HG03196 (cell line): Measurements from ENCODE around the gene RHOB.
A peak's percentile ranks its signal among the peaks of the same experiment; 100 is the strongest.
"Not testable (repeated sequence)": the region's sequence is repeated elsewhere in the genome, so short reads cannot be mapped to it uniquely, and the experiment has no call there.

Experiments
- ATAC-seq: cut with Tn5 transposase; IDR thresholded peaks from one replicate; pipeline ENCODE4 v1.9.1; 2021; ENCODE audit not compliant: unreplicated experiment

RHOB gene

DNA sequence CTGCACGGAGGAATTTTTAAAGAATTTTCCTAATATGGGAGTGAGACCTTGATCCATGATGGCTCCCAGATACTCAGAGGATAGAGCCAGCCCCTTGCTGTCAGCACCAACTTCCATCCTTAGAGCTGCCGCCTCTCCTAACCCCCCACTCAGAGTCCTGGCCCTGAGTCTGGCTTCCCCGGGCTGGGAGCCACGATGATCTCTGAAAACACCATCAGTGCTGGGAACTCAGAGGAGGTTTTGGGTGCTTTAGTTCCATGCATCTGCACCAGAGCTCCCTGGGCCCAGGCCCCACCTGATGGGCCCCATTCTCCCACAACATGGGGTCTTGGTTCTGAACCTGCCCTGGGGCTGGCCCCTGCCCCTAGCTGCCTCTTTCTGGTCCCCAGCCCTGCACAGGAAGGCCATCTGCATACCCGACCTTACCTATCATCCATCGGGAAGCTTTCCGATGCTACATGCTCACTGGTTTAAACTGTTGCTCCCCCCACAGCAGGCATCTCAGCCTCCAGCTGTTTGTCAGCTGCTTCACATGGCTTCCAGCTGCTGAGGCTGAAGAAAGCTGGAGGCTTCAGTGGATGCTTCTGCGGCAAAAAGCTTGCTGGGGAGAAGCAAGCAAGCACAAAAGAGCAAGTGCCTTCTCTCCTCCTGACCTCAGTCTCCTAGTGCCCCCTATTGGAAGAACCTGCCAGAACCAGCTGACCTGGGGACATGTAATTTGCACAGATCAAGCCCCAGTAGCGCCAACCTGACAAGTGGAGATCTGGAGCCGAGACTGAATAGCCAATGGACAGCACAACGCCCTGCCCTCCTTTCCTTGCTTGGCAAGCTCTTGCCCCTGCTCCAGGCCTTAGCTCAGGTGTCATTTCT, 24.2 kb upstream of the RHOB start:
- ATAC-seq, result no peak

DNA sequence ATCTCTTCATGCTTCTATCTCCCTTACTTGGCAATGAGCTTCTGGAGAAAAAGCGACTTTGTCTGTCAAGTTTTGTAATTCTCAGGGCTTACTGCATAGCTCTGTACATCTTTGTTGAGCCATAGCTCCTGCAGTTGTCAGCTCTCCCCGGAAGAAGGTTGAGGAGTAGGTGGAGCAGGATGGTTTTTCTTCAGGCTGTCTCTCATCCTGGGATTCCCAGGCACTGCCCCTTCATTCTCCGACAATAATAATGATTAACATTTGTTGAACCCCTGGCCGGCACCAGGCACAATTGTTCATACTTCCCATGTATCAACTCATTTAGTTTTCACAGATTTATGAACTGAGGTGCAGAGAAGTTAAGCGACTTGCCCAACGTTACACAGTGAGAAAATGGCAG, 23.5 kb upstream of the RHOB start:
- no peak for ATAC-seq

DNA sequence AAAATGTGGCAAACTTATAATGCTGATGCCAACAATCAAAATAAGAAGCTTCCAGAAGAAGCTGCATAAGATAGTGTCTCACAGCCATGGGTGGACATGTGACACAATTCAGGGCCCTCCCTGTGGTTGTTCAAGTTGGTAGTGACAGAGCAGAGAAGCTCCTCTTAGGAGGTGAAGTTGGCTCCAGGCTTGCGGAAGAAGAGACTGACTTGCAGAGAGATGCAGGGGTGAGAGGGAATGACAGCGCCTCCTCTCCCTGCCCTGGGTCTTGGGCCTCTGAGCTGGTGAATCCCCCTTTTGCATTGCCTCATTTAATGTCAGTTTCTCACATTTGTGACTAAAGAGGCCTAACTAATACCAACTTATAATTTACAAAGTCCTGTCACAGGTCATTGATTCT, 23.0 kb upstream of the RHOB start:
- no peak for ATAC-seq

DNA sequence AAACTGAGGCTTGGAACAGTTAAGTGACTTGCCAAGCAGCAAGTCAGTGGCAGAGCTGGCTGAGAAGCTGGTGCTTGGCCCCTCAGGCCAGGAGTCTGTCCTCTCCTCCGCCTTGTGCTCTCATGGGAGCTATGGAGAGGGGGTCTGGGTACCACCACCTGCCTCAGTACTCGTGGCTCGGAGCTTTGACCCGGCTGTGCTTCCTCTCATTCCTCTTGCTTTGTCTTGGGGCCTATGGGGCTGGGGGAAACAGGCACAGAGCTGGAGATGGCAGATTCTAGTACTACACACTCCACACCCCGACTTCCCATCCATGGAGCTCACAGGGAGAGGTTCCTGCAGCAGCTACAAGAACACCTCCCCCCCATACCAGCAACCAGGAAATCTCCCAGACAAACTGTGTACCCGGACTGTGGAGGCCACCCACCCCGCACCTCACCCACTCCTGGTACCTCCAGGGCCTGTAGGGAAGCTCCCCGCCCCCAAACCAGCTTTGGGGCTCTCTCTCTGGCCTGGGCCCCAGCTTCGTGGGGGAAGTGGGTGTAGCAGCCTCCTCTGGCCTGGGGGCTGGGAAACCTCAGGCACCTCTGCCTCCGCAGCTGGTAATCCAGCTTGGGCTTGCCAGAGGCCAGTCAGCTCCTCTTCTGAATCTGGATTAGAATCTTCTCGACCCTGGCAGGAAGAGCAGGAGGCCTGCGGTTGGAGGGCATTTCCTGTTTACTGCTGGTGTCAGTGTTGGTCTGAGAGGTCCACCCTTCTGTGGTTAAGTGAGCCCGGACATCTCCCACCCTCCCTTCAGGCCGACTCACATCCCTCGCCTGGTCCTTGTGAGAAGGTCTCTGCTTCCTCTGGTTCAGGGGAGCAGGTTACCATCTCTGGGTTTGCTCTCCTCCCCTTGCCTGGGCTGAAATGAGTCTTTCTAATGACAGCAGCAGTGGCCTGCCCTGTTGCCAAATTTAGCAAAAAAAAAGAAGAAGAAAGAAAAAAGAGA, 22.3 kb upstream of the RHOB start:
- peak; percentile 75 for ATAC-seq

DNA sequence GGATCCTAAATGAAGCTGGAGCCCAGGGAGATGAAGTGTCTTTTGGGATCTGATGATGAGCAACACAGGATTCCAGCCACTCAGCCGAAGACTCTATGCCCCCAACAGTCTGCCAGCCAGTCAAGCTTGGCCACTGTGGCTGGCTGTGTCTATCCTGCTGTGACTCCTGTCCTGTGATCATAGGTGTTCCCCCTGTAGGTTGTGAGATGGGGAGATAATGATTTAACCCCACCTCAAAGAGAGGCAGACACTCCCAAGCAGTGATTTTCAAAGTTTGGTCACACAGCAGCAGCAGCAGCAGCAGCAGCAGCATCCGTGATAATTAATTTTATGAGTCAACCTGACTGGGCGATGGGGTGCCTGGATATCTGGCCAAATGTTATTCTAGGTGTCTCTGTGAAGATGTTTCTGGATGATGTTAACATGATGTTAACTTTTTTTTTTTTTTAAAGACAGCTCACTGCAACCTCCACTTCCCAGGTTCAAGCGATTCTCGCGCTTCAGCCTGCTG, 21.4 kb upstream of the RHOB start:
- ATAC-seq, result peak; percentile 38

DNA sequence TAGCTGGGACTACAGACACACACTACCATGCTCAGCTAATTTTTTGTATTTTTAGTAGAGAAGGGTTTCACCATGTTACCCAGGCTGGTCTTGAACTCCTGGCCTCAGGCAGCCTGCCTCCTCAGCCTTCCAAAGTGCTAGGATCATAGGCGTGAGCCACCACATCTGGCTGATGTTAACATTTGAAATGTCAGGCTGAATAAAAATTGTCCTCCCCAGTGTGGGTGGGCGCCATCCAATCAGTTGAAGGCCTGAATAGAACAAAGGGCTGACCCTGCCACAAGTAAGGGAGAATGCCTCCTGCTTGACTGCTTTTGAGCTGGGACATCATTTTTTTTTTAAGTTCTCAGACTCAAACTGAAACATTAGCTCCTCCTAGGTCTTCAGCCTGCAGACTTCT, 21.0 kb upstream of the RHOB start:
- ATAC-seq, result no peak

DNA sequence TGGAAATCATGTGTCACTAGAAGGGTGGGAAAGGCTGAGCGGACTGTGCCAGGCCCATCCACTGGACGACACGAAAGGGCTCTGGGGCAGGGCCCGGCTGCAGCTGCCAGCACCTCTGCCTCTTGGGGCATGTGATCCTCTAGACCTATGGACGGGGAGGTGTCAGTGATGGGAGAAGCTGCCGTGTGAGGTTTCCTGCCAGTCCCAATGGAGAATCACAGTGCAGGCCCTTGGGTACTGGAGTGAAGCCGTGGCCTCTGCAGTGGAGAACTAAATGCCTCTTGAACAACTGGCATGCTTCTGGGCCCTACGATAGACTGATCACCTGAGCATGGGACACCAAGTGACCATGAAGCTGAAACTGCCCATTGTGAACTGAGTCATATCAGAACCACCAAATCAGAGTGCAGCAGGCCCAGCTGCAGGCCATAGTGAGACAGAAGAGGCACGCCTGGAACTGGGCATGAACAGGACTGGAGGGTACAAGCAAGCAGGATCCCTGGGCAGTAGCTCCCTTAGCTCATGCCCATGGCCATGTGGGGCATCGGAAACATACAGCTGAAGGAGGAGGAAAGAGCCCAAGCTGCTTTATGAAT, 18.8 kb upstream of the RHOB start:
- no peak for ATAC-seq

DNA sequence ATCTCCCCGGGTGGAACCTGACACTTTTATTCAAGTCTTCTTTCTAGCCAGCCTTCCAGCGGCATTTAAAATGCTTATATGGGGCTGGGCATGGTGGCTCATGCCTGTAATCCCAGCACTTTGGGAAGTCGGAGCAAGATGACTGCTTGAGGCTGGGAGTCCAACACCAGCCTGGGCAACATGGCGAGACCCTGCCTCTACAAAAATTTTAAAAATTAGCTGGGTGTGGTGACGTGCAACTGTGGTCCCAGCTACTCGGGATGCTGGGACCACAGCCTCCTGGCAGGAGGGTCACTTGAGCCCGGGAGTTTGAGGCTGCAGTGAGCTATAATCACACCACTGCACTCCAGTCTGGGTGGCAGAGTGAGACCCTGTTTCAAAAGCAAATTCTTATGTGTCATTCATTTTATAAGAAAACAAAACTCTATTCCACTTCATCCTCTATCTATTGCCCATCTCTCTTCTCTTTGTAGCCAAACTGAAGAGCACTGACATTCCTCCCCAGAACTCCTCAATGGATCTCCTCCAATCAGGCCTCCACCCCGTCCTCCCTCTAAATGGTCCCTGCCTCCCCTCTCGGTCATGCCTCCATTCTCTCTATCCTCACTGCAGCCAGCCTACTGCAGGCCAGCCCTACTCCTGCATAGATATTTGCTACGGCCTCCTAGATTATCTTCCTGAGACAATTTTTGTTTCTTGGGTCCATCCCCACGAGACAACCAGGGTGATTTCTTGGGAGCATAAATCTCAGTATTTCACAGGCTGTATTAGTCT, 18.0 kb upstream of the RHOB start:
- no peak for ATAC-seq

DNA sequence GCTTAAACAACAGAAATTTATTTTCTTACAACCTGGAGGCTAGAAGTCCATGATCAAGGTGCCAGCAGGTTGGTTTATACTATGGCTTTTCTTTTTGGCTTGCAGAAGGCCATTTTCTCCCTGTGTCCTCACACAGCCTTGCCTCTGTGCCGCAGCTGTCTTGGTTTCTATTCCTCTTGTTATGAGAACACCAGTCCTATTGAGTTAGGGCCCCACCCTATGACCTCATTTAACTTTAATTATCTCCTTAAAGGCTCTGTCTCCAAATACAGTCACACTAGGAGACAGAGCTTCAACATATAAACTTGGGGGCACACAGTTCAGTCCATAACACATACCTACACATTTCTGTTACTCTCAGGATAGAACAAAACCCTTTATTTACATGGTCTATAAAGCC, 17.3 kb upstream of the RHOB start:
- ATAC-seq, result peak; percentile 57

DNA sequence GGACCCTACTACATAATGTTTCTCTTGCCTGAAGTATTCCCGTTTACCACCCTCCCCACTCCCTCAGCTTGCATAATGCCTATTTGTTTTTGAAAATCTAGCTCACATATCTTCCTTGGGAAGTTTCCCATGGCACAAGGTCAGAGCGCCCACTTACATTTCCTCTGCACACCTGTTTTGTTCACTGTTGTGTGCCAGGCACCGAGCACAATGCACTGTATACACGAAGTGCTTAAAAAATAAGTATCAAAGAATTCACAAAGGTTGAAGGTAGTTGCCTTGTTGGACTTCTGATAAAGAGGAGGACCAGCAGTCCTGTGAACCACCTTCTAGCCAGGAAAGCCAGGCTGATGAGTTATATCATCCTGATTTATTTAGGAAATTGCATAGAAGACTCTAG, 16.8 kb upstream of the RHOB start:
- ATAC-seq, result no peak

DNA sequence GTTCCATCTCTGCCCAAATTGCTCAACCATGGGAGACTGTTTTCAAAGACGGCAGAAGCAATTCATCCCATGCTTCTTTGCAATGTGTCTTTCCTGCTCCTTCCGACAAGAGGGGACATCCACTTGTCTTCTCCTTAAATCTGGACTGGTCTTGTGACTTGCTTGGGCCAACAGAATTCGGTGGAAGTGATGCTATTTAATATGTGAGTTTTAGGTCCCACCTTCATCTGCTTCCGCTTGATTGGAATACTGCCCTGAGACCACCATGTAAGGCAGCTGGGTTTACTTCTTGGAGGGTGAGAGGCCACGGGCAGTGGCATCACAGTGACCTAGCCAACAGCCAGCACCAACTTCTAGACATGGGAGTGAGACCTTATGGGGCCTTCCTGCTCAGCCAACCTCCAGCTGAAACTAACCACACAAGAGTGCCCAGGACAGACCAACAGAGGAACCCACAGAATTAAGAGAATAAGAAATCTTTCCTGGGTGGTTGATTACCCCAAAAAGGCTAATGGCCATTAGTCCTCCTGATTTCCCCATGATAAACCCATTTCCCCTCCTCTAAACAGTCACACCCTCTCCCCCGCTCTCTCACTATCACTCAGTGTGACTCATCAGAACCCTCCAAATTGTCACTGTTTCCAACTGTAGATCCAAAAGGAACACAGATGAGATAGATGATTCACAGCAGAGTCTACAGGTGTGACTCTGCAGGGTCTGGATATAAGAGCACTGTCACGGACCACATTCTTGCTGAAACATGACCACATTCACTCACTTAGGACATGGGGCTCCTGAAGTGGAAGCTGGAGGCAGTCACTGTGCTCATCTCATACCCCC, 16.2 kb upstream of the RHOB start:
- ATAC-seq, result no peak

DNA sequence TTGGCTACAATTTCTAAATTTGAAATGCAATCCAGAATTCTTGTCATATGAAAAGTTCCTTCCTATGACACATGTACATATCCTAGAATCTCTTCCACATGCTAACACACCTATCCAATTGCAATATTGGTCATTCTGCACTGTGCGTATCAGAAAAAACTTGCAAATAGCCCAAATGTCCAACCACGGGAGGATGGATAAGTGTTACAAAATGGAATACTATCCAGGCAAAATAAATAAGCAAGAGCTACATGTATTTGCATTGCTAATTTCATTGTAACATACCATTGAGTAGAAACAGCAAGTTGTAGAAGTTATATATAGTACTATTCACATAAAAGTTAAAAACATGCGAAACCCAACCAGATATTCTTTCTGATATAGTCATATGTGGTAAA, 15.6 kb upstream of the RHOB start:
- ATAC-seq, result no peak

DNA sequence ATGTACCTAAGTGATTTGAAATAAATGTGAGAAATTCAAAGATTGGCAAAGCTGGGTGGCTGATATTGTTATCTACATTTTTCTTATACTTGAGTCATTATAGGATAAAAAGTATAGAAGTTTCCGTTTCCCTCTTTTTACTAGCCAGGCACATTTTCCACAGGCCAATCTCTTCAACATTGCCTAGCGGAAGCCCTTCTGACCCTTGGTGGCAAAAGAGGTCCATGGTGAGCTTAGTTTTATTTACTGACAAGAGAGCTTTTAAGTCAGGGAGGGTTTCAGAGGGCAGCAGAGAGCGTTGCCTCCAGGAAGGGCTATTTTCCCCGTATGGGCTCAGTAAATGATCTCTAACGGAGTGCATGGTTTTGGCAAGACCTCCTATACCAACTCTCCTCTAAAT, 15.1 kb upstream of the RHOB start:
- ATAC-seq, result no peak

DNA sequence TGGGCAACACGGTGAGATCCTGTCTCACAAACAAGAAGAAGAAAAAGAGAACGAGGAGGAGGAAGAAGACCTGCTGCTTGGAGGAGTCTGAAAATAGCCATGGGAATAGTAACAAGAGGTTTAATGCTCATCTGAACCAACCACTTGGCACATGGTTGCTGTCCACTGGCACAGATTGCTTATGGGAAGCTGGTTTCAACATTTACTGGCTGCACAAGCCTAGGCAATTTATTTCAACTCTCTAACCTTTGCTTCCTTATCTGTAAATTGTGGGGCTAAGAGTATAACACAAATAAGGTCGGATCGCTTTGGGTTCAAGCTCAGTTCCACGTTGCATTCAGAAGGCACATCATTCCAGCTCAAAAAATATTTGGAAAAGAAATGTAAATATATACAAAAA, 14.2 kb upstream of the RHOB start:
- no peak for ATAC-seq

DNA sequence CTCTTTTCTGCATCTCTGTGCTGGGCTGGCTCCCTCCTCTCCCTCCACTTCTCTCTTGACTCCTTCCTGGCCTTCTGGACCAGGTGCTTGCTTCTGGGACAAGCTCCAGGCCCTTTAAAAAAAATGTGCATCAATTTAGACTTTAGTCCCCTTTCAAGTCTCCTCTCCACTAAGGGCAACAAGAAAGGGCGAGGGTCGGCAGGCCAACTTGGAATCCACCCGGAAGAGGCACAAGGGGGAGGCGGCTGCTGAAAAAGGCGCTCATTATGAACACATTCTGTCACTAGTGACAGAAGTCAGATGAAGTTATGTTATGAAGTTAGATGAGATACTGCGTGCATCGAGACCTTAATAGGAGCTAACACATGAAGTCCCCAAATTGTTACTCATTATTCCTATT, 13.6 kb upstream of the RHOB start:
- no peak for ATAC-seq

DNA sequence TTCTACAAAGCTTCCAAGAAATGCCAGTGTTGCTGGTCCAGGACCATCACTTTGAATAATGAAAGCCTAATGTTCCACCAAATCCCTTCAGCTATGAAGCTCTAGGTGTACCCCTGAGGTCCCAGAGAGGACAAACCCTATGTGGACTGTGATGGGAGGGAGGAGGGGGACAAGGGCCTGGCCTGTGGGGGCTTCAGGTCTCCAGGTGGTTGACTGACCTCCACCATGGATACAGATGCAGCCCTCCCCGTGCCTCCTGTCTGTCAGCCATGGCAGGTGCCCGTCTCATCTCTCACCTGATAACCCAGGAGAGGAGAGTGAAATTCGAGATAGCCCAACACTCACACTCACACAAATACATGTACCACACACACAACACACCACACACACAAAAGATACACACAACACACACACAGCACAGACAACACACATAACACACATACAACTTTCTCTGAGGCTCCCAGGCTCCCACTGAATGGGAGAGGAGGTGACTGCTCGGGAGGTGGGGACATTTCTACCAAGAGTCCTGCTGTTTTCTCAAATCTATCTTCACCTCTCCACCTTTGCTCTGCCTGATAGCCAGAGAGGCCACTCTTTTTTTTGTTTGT, 12.8 kb upstream of the RHOB start:
- no peak for ATAC-seq

DNA sequence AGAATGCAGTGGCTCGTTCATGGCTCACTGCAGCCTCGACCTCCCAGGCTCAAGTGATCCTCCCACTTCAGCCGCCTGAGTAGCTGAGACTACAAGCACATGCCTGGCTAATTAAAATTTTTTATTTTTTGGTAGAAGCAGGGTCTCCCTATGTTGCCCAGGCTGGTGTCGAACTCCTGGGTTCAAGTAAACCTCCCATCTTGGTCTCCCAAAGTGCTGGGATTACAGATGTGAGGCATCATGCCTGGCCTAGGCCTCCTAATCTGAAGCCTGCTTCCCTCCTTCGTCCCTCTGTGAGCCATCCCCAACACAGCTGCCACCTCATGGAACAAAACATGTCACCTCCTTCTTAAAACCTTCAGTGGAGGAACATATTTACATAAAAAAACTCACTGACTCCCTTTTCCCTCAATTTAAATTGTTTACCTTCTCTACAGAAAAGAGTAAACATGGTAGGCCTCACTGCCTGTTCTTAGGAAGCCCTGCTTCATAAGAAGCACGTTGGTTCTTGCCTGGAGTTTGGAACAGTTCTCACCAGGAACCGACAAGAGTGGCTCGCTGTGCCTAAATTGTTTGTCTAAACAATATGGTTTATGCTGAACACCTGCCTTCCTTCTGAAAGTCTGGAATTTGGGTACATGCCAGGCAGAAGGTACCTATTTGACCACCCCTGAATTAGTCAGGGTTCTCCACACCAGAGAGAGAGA, 12.1 kb upstream of the RHOB start:
- no peak for ATAC-seq

DNA sequence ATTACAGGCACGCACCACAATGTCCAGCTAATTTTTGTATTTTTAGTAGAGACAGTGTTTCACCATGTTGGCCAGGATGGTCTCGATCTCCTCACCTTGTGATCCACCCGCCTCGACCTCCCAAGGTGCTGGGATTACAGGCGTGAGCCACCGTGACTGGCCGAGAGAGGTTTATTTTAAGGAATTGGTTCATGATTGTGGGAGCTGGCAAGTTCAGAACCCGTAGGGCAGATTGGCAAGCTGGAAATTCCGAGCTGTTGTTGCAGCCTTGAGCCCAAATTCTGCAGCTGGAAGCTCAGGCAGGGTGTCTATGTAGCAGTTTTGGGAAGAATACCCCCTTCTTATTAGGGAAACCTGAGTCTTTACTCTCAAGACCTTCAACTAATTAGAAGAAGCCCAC, 11.4 kb upstream of the RHOB start:
- ATAC-seq, result not testable (repeated sequence)
